ENCODE data around the gene PCDHGA7.
"Not testable (repeated sequence)": the region's sequence is repeated elsewhere in the genome, so short reads cannot be mapped to it uniquely, and the experiment has no call there.

PCDHGA7 gene

GRCh38 chr5:141369994-141370848, 12.3 kb upstream of the PCDHGA7 start, which contains the start of gene PCDHGB3:
TSS of gene PCDHGB3 (plus strand) at chr5:141370242. CDS start at chr5:141370395, 153 bp downstream.
- DNase-seq = no peak

GRCh38 chr5:141371572-141372475, 10.7 kb upstream of the PCDHGA7 start:
- no peak for DNase-seq

- DNase-seq = no peak
Measured at GRCh38 chr5:141373673-141374317, 8.7 kb upstream of the PCDHGA7 start, which contains the start of gene PCDHGA6. TSS of gene PCDHGA6 (plus strand) at chr5:141373891. CDS start at chr5:141374084, 193 bp downstream.

GRCh38 chr5:141374627-141375026, 7.9 kb upstream of the PCDHGA7 start:
- DNase-seq = no peak

- DNase-seq = not testable (repeated sequence)
Measured at GRCh38 chr5:141375444-141376155, 6.9 kb upstream of the PCDHGA7 start.

GRCh38 chr5:141383345-141383744, 803 bp downstream of the PCDHGA7 start:
- no peak for DNase-seq

DNA sequence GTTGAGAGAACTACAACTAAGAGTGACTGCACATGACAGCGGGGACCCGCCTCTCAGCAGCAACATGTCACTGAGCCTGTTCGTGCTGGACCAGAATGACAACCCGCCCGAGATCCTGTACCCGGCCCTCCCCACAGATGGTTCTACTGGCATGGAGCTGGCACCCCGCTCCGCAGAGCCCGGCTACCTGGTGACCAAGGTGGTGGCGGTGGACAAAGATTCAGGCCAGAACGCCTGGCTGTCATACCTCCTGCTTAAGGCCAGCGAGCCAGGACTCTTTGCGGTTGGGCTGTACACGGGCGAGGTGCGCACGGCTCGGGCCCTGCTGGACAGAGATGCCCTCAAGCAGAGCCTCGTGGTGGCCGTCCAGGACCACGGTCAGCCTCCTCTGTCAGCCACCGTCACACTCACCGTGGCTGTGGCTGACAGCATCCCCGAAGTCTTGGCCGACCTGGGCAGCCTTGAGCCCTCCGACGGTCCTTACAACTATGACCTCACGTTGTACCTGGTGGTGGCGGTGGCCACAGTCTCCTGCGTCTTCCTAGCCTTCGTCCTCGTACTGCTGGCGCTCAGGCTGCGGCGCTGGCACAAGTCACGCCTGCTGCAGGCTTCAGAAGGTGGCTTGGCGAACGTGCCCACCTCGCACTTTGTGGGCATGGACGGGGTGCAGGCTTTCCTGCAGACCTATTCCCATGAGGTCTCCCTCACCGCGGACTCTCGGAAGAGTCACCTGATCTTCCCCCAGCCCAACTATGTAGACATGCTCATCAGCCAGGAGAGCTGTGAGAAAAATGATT, 2.1 kb downstream of the PCDHGA7 start:
- no peak for DNase-seq

DNA sequence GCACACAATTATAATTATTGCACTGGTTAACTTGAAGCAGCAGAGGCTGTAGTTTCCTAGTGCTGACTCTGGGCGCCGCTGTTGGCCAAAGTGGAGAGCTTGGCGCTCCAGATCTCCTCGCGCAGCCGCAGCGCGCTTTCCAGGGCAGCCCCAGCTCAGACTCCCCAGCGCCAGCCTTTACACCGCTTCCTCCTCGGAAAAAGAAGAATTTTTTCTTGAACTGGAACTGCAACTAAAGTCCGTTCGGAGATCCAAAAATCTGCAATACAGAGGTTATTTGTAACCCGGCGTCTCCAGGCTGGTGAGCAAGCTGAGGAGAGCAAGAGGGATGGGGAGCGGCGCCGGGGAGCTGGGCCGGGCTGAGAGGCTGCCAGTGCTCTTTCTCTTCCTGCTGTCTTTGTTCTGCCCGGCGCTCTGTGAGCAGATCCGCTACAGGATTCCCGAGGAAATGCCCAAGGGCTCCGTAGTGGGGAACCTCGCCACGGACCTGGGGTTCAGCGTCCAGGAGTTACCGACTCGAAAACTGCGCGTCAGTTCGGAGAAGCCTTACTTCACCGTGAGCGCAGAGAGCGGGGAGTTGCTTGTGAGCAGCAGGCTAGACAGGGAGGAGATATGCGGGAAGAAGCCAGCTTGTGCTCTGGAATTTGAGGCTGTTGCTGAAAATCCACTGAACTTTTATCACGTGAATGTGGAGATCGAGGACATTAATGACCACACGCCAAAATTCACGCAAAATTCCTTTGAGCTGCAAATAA, 5.2 kb downstream of the PCDHGA7 start, which contains the start of gene PCDHGB4:
Gene PCDHGB4, plus strand, starts transcription at position 142 of the 755 bp plus-strand sequence. Its CDS starts 187 bp downstream, at position 329.
- DNase-seq = not testable (repeated sequence)

- no peak for DNase-seq
Measured at GRCh38 chr5:141388661-141389060, 6.1 kb downstream of the PCDHGA7 start.

GRCh38 chr5:141389153-141390042, 6.9 kb downstream of the PCDHGA7 start:
- no peak for DNase-seq

- DNase-seq = no peak
Measured at GRCh38 chr5:141392429-141393198, 10.1 kb downstream of the PCDHGA7 start, which contains the start of gene PCDHGA8. TSS of gene PCDHGA8 (plus strand) at chr5:141392633. CDS start at chr5:141392814, 181 bp downstream.

- DNase-seq = no peak
Measured at GRCh38 chr5:141393267-141393666, 10.7 kb downstream of the PCDHGA7 start.

- not testable (repeated sequence) for DNase-seq
Measured at GRCh38 chr5:141394401-141395187, 12.1 kb downstream of the PCDHGA7 start.

DNA sequence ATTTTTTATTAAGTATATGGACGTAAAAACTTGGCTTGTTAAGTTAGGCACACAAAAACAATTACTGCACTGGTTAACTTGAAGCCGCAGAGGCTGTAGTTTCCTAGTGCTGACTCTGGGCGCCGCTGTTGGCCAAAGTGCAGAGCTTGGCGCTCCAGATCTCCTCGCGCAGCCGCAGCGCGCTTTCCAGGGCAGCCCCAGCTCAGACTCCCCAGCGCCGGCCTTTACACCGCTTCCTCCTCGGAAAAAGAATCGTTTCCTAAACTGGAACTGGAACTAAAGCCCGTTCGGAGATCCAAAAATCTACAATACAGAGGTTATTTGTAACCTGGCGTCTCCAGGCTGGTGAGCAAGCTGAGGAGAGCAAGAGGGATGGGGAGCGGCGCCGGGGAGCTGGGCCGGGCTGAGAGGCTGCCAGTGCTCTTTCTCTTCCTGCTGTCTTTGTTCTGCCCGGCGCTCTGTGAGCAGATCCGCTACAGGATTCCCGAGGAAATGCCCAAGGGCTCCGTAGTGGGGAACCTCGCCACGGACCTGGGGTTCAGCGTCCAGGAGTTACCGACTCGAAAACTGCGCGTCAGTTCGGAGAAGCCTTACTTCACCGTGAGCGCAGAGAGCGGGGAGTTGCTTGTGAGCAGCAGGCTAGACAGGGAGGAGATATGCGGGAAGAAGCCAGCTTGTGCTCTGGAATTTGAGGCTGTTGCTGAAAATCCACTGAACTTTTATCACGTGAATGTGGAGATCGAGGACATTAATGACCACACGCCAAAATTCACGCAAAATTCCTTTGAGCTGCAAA, 15.4 kb downstream of the PCDHGA7 start, which contains the start of gene PCDHGB5:
Gene PCDHGB5, plus strand, starts transcription at position 192 of the 796 bp plus-strand sequence. Its CDS starts 181 bp downstream, at position 373.
- DNase-seq = not testable (repeated sequence)

- no peak for DNase-seq
Measured at GRCh38 chr5:141398608-141399007, 16.1 kb downstream of the PCDHGA7 start.

DNA sequence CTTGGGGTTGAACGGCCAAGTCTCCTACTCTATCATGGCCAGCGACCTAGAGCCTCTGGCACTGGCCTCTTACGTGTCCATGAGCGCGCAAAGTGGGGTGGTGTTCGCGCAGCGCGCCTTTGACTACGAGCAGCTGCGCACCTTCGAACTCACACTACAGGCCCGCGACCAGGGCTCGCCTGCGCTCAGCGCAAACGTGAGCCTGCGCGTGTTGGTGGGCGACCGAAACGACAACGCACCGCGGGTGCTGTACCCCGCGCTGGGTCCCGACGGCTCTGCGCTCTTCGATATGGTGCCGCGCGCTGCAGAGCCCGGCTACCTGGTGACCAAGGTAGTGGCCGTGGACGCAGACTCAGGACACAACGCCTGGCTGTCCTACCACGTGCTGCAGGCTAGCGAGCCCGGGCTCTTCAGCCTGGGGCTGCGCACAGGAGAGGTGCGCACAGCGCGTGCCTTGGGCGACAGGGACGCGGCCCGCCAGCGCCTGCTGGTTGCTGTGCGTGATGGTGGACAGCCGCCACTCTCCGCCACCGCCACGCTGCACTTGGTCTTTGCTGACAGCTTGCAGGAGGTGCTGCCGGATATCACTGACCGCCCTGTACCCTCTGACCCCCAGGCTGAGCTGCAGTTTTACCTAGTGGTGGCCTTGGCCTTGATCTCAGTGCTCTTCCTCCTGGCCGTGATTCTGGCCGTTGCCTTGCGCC, 17.2 kb downstream of the PCDHGA7 start:
- DNase-seq = no peak

All from NCI-H2227 treated with DMSO at 0.1 percent for 48 hours (cell line).